M059J (cell line): ENCODE measurements around the gene ALOX15. TPM values are rescaled to one million over a fixed set of nuclear protein-coding genes. Genes with fewer than 3 reads are reported as not detected.

Experiments used
- total RNA-seq: library from RNA; depleted of rRNA; stranded (reverse); fragments of >200 nt; shearing (Covaris generic); gene quantifications from 2 replicates; pipeline ENCODE4 v1.2.3, GENCODE V29; 2014; rRNA removed

The ALOX15 gene
- total RNA-seq, 1 experiment from 2014 or later = not detected

Other genes starting within 250 kb of the ALOX15 start
- 0.05 TPM in 1 of 2 replicates, not detected in the other for gene SPNS3, start 207.7 kb downstream of the ALOX15 start, total RNA-seq
- gene SPNS2, start 142.8 kb downstream of the ALOX15 start, total RNA-seq = 0.52 and 0.54 TPM in 2 replicates
- gene MYBBP1A, start 86.3 kb downstream of the ALOX15 start, total RNA-seq = 26.9 and 45.3 TPM in 2 replicates
- not detected in 2 replicates for gene GGT6, start 81.1 kb downstream of the ALOX15 start, total RNA-seq
- gene SMTNL2, start 57.1 kb downstream of the ALOX15 start, total RNA-seq = not detected in 2 replicates
- gene PELP1, start 62.5 kb upstream of the ALOX15 start, total RNA-seq = 12.5 and 20.8 TPM in 2 replicates
- gene ARRB2, start 69.0 kb upstream of the ALOX15 start, total RNA-seq = 12.5 and 15.4 TPM in 2 replicates
- gene MED11, start 89.8 kb upstream of the ALOX15 start, total RNA-seq = 15.4 and 18.7 TPM in 2 replicates
- not detected in 2 replicates for gene ZMYND15, start 98.2 kb upstream of the ALOX15 start, total RNA-seq
- gene CXCL16, start 98.2 kb upstream of the ALOX15 start, total RNA-seq = 2.9 and 5.5 TPM in 2 replicates
- not detected in 2 replicates for gene TM4SF5, start 130.2 kb upstream of the ALOX15 start, total RNA-seq
- 0.34 TPM in 1 of 2 replicates, not detected in the other for gene VMO1, start 144.7 kb upstream of the ALOX15 start, total RNA-seq
- not detected in 2 replicates for gene GLTPD2, start 147.3 kb upstream of the ALOX15 start, total RNA-seq
- gene PSMB6, start 154.5 kb upstream of the ALOX15 start, total RNA-seq = 296 and 331 TPM in 2 replicates
- 3.7 and 7.5 TPM in 2 replicates for gene PLD2, start 165.5 kb upstream of the ALOX15 start, total RNA-seq
- gene MINK1, start 191.7 kb upstream of the ALOX15 start, total RNA-seq = 20.2 and 28.7 TPM in 2 replicates